AG08395 (cell line): Measurements from ENCODE around the gene ROBO3.

ENCODE experiments used
- DNase-seq: peaks from one replicate; pipeline ENCODE4 v3.0.0; 2012; ENCODE audit warnings: mixed read lengths, low spot score

Gene ROBO3

GRCh38 chr11:124920870-124921609 is 55.8 kb downstream of the ROBO3 start:
- peak; percentile 45 for DNase-seq

DNA sequence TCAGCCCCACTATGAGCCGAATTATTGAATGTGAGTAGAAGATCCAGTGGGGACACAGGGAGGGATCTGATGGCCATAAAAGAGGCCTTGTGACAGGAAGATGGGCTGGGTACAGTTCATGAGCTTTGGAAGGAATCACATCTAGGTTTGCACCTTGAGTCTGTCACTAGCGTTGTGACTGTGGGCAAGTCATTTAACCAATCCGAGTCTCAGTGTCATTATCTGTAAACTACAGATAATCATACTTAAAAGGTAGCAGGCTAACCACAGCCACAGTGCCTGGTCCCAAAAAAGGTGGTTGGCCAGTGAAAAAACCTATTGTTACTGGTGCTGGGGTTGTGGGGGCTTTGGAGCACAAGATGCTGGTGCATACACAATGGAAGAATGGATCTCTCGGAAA is 57.6 kb downstream of the ROBO3 start:
- DNase-seq = no peak

DNA sequence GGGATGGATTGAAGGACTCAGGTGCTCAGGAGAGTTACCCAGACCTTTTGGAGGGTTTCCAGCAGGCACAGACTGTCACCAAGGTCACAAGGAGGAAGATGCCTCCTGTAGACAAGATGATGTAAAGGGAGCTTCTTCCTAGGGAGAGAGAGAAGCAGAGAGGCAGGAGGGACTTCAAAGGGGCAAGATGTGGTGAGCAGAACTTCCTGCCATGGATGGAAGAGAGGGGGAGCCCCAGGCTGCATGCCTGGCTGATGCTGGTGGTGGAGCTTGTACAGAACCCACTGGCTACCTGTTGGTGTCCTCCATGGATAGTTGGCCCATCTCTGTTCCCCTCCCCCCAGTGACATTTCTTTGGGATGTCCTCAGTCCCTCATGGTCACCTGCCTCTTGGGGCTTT is 58.1 kb downstream of the ROBO3 start:
- DNase-seq = no peak

- DNase-seq = no peak
Measured at GRCh38 chr11:124928942-124929665, 63.9 kb downstream of the ROBO3 start.

- DNase-seq = no peak
Measured at GRCh38 chr11:124930799-124931198, 65.6 kb downstream of the ROBO3 start.
